ENCODE results near the gene LRRC32. TPM values are rescaled to one million over a fixed set of nuclear protein-coding genes. Genes with fewer than 3 reads are reported as not detected.

The LRRC32 gene
- total and polyA plus RNA-seq, 10 of the 15 experiments (the other 5 are each of a cell fraction or from before 2014, with no cell fraction given), result 0.56 to 20.8 (median 7.4) TPM

DNA sequence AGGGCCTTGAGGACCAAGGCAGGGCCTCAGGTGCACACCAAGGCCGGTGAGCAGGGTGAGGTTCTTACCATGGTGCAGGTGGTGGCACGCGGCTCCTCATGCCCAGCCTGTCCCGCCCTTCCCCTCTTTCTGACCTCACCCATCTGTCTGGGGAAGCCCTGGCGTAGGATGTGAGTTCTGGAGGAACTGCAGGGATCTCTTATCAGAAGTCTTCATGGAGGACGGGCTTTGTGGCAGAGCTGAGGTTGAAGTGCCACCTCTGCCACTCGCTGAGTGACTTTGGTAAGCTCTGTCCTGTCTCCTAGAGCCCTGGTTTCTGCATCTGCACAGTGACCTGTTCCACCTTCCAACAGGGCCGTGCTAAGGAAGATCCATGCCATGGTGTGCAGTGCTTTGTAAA lies 49.1 kb downstream of the LRRC32 start:
- FAIRE-seq (no peak), ATAC-seq (no peak), DNase-seq (ENCODE audit: low read depth, low spot score) (no peak)
- in situ Hi-C loops (cut with MboI), result no loop called here
- H3K79me2 ChIP-seq (ENCODE audit: control insufficient read depth, insufficient read depth, low read length), result no peaks in the 10 kb centered on the region
- ChIA-PET CTCF (interaction anchor here (1.0 to 1.4 kb wide), 2 partner anchors 12 to 23 kb away, joined by 3 to 4 read pairs; no protein-coding TSS in a partner anchor), SMC1A (ENCODE audit: uncharacterized antibody, unreplicated experiment) (no interaction called here), POLR2A (interaction anchor here (1.2 kb wide), 1 partner anchor 8 kb away, joined by 3 read pairs; no protein-coding TSS in a partner anchor), RAD21 (ENCODE audit: unreplicated experiment) (interaction anchor here (0.7 kb wide), 1 partner anchor 11 kb away, joined by 3 read pairs; no protein-coding TSS in a partner anchor)
- H3K4me2 ChIP-seq (ENCODE audit: control insufficient read depth, insufficient read depth), result no peak overlapping the region
- WGBS (ENCODE audit: insufficient coverage, insufficient replicate concordance, low lambda C conversion rate, missing lambda C conversion rate), result 34% methylated on average over 8 of the region's 8 CpGs
- H2AFZ ChIP-seq (ENCODE audit: control insufficient read depth, low read depth, low read length), result no peak overlapping the region
- H4K20me1 ChIP-seq (ENCODE audit: control insufficient read depth, insufficient read depth), result no peaks in the 10 kb centered on the region; the same call in 1 of the 2 replicates
- H3K27ac ChIP-seq (ENCODE audit: control insufficient read depth, insufficient read depth), result no peak overlapping the region
- H3K9me3 ChIP-seq (replicated peaks; ENCODE audit: control insufficient read depth, insufficient read depth, low read length), result peaks cover 16% of the 10 kb centered on the region; the same call in 2 of the 3 replicates
- TF ChIP-seq ZNF384 (IDR thresholded peaks at IDR 0.05; ENCODE audit: borderline replicate concordance, low read depth, low read length) (no peak), MEF2A (IDR thresholded peaks at IDR 0.05; ENCODE audit: insufficient read depth, low read depth, low read length) (no peak)
- TF ChIP-seq, protein P1, sequence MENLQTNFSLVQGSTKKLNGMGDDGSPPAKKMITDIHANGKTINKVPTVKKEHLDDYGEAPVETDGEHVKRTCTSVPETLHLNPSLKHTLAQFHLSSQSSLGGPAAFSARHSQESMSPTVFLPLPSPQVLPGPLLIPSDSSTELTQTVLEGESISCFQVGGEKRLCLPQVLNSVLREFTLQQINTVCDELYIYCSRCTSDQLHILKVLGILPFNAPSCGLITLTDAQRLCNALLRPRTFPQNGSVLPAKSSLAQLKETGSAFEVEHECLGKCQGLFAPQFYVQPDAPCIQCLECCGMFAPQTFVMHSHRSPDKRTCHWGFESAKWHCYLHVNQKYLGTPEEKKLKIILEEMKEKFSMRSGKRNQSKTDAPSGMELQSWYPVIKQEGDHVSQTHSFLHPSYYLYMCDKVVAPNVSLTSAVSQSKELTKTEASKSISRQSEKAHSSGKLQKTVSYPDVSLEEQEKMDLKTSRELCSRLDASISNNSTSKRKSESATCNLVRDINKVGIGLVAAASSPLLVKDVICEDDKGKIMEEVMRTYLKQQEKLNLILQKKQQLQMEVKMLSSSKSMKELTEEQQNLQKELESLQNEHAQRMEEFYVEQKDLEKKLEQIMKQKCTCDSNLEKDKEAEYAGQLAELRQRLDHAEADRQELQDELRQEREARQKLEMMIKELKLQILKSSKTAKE (IDR thresholded peaks at IDR 0.05; ENCODE audit: low read depth, poor library complexity, severe bottlenecking), result no peak
- TF ChIP-seq, protein P2, sequence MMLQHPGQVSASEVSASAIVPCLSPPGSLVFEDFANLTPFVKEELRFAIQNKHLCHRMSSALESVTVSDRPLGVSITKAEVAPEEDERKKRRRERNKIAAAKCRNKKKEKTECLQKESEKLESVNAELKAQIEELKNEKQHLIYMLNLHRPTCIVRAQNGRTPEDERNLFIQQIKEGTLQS (IDR thresholded peaks at IDR 0.05; ENCODE audit: borderline replicate concordance, extremely low read depth, low read depth, low read length), result no peak
- H3K4me1 ChIP-seq (ENCODE audit: control insufficient read depth, insufficient read depth, low read length), result peaks cover 4% of the 10 kb centered on the region
- H3K9ac ChIP-seq (ENCODE audit: control insufficient read depth, insufficient read depth, low read length), result no peak overlapping the region
- no TSS peak for BruUV-seq (replicated peaks)
- no peak overlapping the region for H3K4me3 ChIP-seq
- H3K27me3 ChIP-seq (replicated peaks in 1 of 2; ENCODE audit: control insufficient read depth in 2 of 2, insufficient read depth in 2 of 2, low read length in 1 of 2), result peaks cover 0 to 13% of the 10 kb centered on the region in 2 experiments; a peak in 1 of 4 replicates
- intact Hi-C loops (cut with micrococcal nuclease; ENCODE audit: unreplicated experiment), result no loop called here
- no peaks in the 10 kb centered on the region for H3K36me3 ChIP-seq (ENCODE audit: control insufficient read depth in 2 of 2, insufficient read depth in 2 of 2, low read length in 1 of 2)
